NCI-H146 treated with DMSO at 0.1 percent for 48 hours (cell line): ENCODE measurements around the gene AZU1.
"Not testable (repeated sequence)": the region's sequence is repeated elsewhere in the genome, so short reads cannot be mapped to it uniquely, and the experiment has no call there.

ENCODE experiments used
- DNase-seq: peaks from one replicate; lab custom pipeline; 2025; ENCODE audit not compliant: unreplicated experiment; lab: John Stamatoyannopoulos, UW

AZU1 gene

DNA sequence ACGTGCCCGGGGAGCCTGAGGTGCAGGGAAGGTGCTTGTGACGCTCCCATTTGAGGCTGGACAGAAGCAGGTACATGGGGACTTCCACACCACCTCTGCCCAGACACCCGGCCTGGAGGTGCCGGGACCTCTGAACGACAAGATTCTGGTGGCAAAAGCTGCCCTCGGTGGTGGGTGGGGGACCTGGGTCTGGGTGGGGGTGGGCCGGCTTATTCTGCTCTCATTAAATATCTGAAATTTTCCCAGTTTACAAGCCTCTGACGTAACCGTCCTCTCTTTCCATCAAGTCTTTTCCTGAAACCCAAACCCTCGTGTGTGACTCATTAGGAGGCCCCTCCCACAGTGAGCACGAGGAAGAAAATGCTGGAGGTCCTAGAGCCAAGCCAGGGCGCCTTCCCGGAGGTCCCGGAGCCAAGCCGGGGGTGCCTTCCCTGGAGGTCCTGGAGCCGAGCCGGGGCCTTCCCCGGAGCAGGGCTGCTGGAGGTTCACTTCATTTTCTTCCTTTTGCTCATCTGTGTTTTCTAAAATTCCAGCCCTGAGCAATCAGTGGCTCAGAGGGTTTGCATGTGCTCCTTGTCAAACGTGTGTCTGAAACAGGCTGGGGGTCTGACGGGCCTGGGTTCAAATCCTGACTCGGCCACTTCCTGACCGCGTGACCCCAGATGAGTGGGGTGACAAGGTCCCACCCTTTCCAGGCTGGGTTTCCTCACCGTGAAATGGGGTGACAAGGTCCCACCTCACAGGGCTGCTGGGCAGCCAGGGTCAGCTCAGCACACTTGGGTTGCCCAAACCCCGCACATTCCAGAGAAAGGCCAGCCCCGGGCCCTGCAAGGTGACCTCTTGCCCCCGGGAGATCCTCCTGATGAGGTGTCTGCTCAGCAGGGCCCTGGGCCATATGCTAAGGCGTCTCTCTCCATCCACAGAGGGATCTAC, 41.9 kb downstream of the AZU1 start:
- no peak for DNase-seq

DNA sequence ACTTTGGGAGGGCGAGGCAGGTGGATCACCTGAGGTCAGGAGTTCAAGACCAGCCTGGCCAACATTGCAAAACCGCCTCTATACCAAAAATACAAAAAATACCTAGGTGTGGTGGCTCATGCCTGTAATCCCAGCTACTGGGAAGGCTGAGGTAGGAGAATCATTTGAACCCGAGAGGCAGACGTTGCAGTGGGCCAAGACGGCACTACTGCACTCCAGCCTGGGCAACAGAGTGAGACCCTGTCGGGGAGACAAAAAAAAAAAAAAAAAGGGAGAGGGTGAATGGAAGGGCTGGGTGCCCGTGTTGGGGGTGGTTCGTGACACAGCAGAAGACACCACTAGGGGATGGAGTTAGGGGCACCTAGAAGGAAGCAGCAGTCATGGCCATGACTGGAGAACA, 42.7 kb downstream of the AZU1 start:
- no peak for DNase-seq

DNA sequence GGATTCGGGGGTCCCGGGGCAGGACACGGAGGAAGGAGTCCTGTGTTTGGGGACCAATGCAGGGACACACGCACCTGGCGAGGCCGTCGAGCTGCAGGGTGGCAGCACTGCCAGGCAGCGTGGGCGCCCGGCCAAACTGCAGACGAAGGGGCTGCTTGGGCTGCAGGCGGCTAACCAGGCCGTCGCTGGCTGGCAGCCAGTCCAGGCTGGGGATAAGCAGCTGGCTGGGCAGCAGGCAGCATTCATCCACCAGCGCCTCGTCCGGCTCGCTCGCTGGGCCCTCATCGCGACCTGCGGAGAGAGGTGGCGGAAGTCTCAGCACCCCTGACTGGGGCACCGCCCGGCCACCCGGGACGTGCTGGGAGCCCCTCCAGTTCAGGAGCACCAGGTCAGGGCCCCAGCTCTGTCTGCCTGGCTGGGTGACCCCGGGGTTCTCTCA, 43.3 kb downstream of the AZU1 start:
- no peak for DNase-seq

DNA sequence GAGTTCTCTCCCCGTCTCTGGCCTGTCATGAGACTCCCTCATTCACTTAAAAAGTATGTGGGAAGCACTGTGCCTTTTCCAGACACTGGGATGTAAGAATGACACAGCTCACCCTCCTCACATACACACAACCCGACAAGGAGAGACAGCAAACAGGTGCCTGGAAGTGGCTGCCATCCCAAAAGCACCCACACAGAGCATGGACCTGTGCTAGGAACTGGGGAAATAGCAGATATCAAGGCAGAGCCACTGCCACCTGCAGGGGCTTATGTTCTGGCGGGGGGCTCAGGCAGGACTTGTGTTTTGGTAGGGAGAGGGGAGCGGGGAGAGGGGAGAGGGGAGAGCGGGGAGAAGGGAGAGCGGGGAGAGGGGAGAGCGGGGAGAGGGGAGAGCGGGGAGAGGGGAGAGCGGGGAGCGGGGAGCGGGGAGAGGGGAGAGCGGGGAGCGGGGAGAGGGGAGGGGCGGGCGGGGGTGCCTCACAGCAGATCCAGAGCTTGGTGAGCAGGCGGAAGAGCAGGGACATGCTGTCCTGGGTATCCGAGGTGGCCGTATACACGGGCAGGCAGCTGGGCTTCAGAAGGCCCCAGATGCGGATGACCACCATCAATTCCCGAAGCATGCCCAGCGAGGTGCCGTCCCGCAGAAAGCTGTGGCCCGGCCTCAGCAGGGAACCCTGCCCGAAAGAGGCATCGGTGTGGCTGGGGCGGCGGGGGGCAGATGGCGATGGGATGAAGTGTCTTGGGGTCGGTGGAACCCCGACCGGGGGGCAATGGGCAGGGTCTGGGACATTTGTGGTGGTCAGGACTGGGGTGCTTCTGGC, 44.0 kb downstream of the AZU1 start:
- DNase-seq = no peak

DNA sequence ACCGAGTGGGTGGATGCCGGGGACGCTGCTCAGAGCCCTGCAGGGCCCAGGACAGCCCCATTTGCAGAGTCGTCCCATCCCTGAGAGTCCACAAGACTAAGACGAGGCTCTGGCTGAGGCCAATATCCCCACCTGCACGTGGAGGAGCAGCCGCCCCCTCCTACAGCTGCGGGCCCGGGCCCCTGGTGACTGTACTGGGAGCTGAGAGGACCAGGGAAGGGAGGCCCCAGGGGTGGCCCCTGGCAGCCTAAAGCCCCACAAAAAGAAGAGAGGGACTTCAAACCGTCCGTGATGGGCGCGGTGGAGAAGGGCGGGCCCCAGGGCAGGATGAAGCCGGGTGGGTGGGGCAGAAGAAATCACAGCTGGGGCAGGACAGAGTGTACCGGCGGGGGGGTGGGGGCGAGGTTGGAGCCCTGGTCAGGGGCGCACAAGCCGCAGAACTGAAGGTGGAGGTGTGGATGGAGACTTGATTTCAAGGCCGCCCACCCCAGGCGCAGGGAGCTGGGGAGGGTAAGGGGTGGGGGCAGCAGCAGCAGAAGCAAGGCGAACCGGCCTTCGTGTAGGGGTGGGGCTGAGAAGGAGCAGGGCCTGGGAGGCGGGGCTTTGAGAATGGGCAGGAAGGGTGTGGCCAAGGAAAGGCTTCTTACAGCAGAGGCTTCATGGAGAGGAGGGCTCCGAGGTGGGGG, 44.8 kb downstream of the AZU1 start:
- DNase-seq = no peak

DNA sequence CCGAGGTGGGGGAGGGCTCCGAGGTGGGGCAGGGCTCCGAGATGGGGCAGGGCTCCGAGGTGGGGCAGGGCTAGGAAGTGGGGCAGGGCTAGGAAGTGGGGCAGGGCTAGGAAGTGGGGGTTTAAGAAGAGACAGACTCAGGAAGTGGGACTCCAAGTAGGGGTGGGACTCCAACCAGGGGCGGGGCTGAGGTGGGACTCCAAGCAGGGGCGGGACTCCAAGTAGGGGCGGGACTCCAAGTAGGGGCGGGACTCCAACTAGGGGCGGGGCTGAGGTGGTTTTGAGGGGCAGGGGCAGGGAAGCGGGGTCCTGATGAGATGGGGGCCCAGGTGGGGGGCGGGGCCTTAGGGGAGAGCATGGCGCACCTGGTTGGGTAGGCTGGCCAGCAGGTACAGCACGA, 45.4 kb downstream of the AZU1 start:
- DNase-seq = no peak

DNA sequence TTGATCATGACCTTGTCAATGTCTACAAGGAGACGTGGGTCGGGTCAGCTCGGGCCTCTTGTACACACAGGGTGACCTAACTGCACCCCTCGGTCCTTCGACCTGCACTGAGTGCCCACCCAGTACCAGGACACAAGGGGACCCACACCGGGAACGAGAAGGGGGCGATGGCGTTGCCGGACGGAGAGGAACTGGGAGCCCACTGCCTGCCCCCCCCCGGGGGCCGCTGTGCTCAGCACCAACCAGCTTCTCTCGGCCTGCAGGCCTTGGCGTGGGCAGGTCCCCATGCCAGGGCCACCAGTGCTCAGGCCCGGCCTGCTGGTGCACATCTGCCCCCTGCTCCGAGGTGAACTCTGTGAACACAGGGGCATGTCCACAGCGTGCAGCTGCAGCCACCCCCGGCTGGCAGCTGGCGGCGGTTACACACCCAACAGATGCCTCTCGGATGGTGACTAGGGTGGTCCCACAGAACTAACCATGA, 46.0 kb downstream of the AZU1 start:
- DNase-seq = no peak

DNA sequence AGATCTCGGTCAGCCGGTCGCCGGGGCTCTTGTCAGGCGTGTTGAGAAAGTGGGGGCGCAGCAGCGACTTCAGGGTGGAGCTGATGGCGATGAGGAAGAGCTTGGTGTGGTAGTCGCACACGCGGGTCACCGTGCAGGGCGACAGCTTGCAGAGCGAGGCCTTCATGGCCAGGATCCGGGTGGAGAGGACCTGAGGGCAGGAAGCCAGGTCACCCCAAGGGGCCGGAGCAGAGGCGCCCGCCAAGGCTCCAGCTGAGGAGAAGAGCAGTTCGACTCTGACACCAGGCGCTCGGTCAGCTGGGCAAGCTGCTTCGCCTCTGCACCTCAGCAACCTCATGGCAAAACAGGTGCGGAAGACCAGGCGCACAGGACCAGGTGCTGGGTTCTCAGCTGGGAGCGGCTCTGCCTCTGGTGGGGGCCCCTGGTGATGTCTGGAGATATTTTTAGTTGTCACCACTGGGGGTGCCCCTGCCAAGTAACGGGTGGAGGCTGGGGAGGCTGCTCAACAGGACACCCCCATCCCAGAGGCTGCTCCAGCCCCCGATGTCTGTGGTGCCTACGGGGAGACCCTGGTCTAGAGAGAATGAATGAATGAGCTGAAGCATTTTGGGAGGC, 47.7 kb downstream of the AZU1 start:
- DNase-seq = no peak

DNA sequence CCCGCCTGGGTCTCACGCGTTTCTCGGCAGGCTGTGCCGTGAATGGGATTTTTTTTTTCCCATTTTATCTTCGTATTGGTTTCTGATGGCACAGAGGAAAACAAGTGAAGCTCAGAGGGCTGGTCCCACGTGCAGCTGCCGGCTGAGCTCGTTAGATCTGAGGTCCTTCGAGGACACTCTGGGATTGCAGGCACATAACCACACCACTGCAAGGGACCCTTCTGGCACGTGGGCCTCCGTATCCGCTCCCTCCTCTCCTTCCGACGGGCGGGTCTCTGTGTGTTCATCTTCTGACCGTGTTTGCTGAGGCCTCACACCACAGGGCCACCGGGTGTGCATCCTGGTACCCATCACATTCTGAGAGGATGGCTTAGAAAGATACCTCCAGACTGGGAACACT, 48.5 kb downstream of the AZU1 start:
- no peak for DNase-seq

DNA sequence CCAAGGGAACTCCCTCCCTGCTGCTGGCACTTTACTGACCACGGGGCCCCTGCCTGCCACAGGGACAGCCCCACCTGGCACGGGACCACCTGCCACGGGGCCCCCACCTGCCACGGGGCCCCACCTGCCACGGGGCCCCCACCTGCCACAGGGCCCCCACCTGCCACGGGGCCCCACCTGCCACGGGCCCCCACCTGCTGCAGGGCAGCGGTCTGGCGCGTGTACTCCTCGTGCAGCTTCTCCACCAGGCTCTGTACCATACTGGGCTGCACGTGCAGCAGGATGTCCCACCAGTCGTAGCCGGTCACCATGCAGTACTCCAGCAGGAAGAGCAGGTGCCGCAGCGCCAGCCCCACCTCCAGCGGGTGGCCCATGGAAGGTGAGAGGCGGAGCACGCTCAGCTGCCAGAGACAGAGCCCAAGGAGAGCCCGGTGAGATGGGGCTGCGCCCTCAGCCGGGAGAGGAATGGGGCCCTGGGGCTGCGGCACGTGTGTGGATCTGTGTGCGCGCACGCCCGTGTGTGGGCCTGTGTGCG, 49.2 kb downstream of the AZU1 start:
- no peak for DNase-seq

DNA sequence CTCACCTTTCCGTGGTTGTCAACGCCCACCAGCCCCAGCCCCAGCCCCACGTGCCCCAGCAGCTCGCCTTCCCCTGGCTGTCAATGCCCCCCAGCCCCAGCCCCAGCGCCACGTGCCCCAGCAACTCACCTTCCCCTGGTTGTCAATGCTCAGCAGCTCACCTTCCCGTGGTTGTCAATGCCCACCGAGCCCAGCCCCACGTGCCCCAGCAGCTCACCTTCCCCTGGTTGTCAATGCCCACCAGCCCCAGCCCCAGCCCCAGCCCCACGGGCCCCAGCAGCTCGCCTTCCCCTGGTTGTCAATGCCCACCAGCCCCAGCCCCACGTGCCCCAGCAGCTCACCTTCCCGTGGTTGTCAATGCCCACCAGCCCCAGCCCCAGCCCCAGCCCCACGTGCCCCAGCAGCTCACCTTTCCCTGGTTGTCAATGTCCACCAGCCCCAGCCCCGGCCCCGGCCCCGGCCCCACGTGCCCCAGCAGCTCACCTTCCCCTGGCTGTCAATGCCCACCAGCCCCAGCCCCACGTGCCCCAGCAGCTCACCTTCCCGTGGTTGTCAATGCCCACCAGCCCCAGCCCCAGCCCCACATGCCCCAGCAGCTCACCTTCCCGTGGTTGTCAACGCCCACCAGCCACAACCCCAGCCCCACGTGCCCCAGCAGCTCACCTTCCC, 50.5 kb downstream of the AZU1 start:
- not testable (repeated sequence) for DNase-seq

DNA sequence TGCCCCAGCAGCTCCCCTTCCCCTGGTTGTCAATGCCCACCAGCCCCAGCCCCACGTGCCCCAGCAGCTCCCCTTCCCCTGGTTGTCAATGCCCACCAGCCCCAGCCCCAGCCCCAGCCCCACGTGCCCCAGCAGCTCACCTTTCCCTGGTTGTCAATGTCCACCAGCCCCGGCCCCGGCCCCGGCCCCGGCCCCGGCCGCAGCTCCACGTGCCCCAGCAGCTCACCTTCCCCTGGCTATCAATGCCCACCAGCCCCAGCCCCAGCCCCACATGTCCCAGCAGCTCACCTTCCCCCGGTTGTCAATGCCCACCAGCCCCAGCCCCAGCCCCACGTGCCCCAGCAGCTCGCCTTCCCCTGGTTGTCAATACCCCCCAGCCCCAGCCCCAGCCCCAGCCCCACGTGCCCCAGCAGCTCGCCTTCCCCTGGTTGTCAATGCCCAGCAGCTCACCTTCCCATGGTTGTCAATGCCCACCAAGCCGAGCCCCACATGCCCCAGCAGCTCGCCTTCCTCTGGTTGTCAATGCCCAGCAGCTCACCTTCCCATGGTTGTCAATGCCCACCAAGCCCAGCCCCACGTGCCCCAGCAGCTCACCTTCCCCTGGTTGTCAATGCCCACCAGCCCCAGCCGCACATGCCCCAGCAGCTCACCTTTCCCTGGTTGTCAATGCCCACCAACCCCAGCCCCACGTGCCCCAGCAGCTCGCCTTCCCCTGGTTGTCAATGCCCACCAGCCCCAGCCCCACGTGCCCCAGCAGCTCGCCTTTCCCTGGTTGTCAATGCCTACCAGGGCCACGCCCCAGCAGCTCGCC, 51.3 kb downstream of the AZU1 start:
- not testable (repeated sequence) for DNase-seq

DNA sequence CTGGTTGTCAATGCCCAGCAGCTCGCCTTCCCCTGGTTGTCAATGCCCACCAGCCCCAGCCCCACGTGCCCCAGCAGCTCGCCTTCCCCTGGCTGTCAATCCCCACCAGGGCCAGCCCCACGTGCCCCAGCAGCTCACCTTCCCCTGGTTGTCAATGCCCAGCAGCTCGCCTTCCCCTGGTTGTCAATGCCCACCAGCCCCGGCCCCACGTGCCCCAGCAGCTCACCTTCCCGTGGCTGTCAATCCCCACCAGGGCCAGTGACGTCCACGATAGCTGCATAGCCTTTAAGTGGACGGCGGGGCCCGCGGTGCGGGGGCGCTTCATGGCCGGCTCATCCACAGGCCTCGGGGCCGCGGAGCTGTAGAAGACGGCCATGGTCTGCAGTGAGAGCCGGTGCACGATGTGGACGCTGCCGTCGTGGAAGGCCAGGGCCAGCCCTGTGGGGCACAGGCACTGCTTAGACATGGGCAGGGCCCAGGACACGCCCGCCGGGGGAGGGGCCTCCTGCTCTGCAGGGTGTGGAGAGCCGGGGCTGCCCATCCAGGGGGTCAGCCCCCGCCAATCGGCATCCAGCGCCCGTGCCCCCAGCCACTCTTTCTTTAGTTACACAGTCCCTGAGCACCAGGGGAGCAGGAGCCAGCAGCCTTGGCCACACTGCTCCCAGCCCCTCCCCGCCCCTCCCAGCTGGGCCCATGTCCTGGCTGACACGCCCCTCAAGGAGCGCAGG, 52.2 kb downstream of the AZU1 start:
- DNase-seq = no peak
